Osteoblast (primary cell): Measurements from ENCODE around the gene GNG14. TPM values are rescaled to one million over a fixed set of nuclear protein-coding genes. Genes with fewer than 3 reads are reported as not detected.
A peak's percentile ranks its signal among the peaks of the same experiment; 100 is the strongest.

Experiments used
- DNase-seq: peaks from one replicate; pipeline ENCODE4 v3.0.0; 2011; ENCODE audit warnings: low spot score, mixed read lengths; ENCODE audit not compliant: insufficient read length; ENCODE audit errors: missing footprints
- H2AFZ ChIP-seq: 2 replicates; pipeline ENCODE4 v1.6.0; 2011; ENCODE audit warnings: mild to moderate bottlenecking, low read length
- H3K27ac ChIP-seq: 2 replicates; pipeline ENCODE4 v1.5.1; 2011; ENCODE audit warnings: mild to moderate bottlenecking, low read depth, low read length, moderate library complexity
- H3K27me3 ChIP-seq: 2 replicates; pipeline ENCODE4 v1.6.0; 2012; ENCODE audit warnings: mild to moderate bottlenecking, control low read depth, inconsistent platforms, low read length, moderate library complexity; ENCODE audit not compliant: insufficient read depth
- H3K36me3 ChIP-seq: 2 replicates; pipeline ENCODE4 v1.5.1; 2011; ENCODE audit warnings: mild to moderate bottlenecking, low read length, control low read depth, moderate library complexity; ENCODE audit not compliant: insufficient read depth
- H3K4me1 ChIP-seq: 2 replicates; pipeline ENCODE4 v1.5.1; 2011; ENCODE audit warnings: mild to moderate bottlenecking, low read length, control low read depth, moderate library complexity; ENCODE audit not compliant: insufficient read depth
- H3K4me2 ChIP-seq: 2 replicates; pipeline ENCODE4 v1.6.0; 2011; ENCODE audit warnings: mild to moderate bottlenecking, low read length; ENCODE audit not compliant: insufficient read depth
- H3K4me3 ChIP-seq: fragments of 200-600 bp; sonication (generic); 3 replicates; pipeline ENCODE4 v1.5.1; 2012; ENCODE audit warnings: mild to moderate bottlenecking, low read length, inconsistent platforms; ENCODE audit not compliant: insufficient read depth
- H3K79me2 ChIP-seq: 2 replicates; pipeline ENCODE4 v1.6.0; 2012; ENCODE audit warnings: mild to moderate bottlenecking, low read length, control low read depth, inconsistent platforms; ENCODE audit not compliant: insufficient read depth
- H3K9me3 ChIP-seq: 2 replicates; pipeline ENCODE4 v1.5.1; 2011; ENCODE audit warnings: low read depth, low read length, control low read depth
- H4K20me1 ChIP-seq: 2 replicates; pipeline ENCODE4 v1.6.0; 2012; ENCODE audit warnings: mild to moderate bottlenecking, low read length, control low read depth; ENCODE audit not compliant: insufficient read depth
- CTCF ChIP-seq: IDR thresholded peaks from 2 replicates; pipeline ENCODE4 v1.5.1; 2011; ENCODE audit warnings: mild to moderate bottlenecking, low read depth, low read length, moderate library complexity; ENCODE audit errors: extremely low read depth
- total RNA-seq: library from RNA; depleted of rRNA; stranded (reverse); fragments of >200 nt; gene quantifications from 2 replicates; pipeline ENCODE4 v1.2.3, GENCODE V29; 2012

Gene GNG14
- total RNA-seq, 1 donor, result not detected

- H3K79me2 ChIP-seq, result no peaks in the 10 kb centered on the region
- H3K4me1 ChIP-seq, result no peaks in the 10 kb centered on the region
- H3K27ac ChIP-seq, result no peak overlapping the region
- no peak for TF ChIP-seq CTCF
- H3K27me3 ChIP-seq, result no peaks in the 10 kb centered on the region
- no peaks in the 10 kb centered on the region for H3K9me3 ChIP-seq
- no peaks in the 10 kb centered on the region for H3K36me3 ChIP-seq
- H2AFZ ChIP-seq, result no peak overlapping the region
- H3K4me2 ChIP-seq, result peak overlapping the region; percentile 67
- peak overlapping the region; percentile 56 for H3K4me3 ChIP-seq
- no peaks in the 10 kb centered on the region for H4K20me1 ChIP-seq
- DNase-seq, result peak; percentile 92
Observed at GRCh38 chr19:12647490-12648071, 40.2 kb upstream of the GNG14 start.

- H3K4me3 ChIP-seq, result peak overlapping the region; percentile 56
- peak; percentile 78 for DNase-seq
- no peaks in the 10 kb centered on the region for H3K36me3 ChIP-seq
- no peak overlapping the region for H2AFZ ChIP-seq
- H3K27ac ChIP-seq, result no peak overlapping the region
- no peaks in the 10 kb centered on the region for H3K27me3 ChIP-seq
- H3K79me2 ChIP-seq, result no peaks in the 10 kb centered on the region
- peak; percentile 26 for TF ChIP-seq CTCF
- H3K4me2 ChIP-seq, result peak overlapping the region; percentile 67
- H4K20me1 ChIP-seq, result no peaks in the 10 kb centered on the region
- H3K9me3 ChIP-seq, result no peaks in the 10 kb centered on the region
- no peaks in the 10 kb centered on the region for H3K4me1 ChIP-seq
Observed at GRCh38 chr19:12648088-12648487, 39.7 kb upstream of the GNG14 start.

GRCh38 chr19:12649941-12650340 is 37.9 kb upstream of the GNG14 start:
- H4K20me1 ChIP-seq, result no peaks in the 10 kb centered on the region
- H3K9me3 ChIP-seq, result no peaks in the 10 kb centered on the region
- H3K27me3 ChIP-seq, result no peaks in the 10 kb centered on the region
- no peak overlapping the region for H3K4me3 ChIP-seq
- no peak for TF ChIP-seq CTCF
- H3K79me2 ChIP-seq, result no peaks in the 10 kb centered on the region
- H3K36me3 ChIP-seq, result peaks cover 1% of the 10 kb centered on the region
- no peak overlapping the region for H2AFZ ChIP-seq
- peak; percentile 21 for DNase-seq
- no peak overlapping the region for H3K27ac ChIP-seq
- H3K4me2 ChIP-seq, result no peak overlapping the region
- no peaks in the 10 kb centered on the region for H3K4me1 ChIP-seq

GRCh38 chr19:12652219-12652618 is 35.6 kb upstream of the GNG14 start:
- Histone ChIP-seq H3K27ac (no peak overlapping the region), H3K4me2 (no peak overlapping the region), H3K4me1 (no peaks in the 10 kb centered on the region), H3K27me3 (no peaks in the 10 kb centered on the region), H3K79me2 (no peaks in the 10 kb centered on the region), H3K9me3 (no peaks in the 10 kb centered on the region), H2AFZ (no peak overlapping the region), H3K36me3 (peaks cover 14% of the 10 kb centered on the region), H4K20me1 (no peaks in the 10 kb centered on the region), H3K4me3 (no peak overlapping the region)
- DNase-seq, result peak; percentile 42
- no peak for TF ChIP-seq CTCF
